HFFc6 (cell line): Measurements from ENCODE around the gene PTPA. TPM values are rescaled to one million over a fixed set of nuclear protein-coding genes. Genes with fewer than 3 reads are reported as not detected.
"Not testable (repeated sequence)": the region's sequence is repeated elsewhere in the genome, so short reads cannot be mapped to it uniquely, and the experiment has no call there.

Source experiments
- DNase-seq: peaks from one replicate; pipeline ENCODE4 v3.0.0-alpha.2; 2018
- H3K27ac Mint-ChIP-seq: 2 replicates; pipeline ENCODE4 v1.8.0; 2020; ENCODE audit warnings: mild to moderate bottlenecking, mixed read lengths
- H3K27me3 Mint-ChIP-seq: 2 replicates; pipeline ENCODE4 v1.8.0; 2021; ENCODE audit warnings: mild to moderate bottlenecking, moderate library complexity, mixed read lengths; ENCODE audit not compliant: insufficient read depth
- H3K36me3 Mint-ChIP-seq: 2 replicates; pipeline ENCODE4 v1.8.0; 2021; ENCODE audit warnings: low read depth, mixed read lengths
- H3K4me1 Mint-ChIP-seq: 2 replicates; pipeline ENCODE4 v1.8.0; 2020; ENCODE audit warnings: low read depth, mixed read lengths
- H3K4me3 Mint-ChIP-seq: 2 replicates; pipeline ENCODE4 v1.8.0; 2020; ENCODE audit warnings: mild to moderate bottlenecking, moderate library complexity, mixed read lengths
- H3K9me3 Mint-ChIP-seq: 2 replicates; pipeline ENCODE4 v1.8.0; 2020; ENCODE audit warnings: mild to moderate bottlenecking, mixed read lengths
- CTCF ChIP-seq: fragments of 200-600 bp; sonication (generic); IDR thresholded peaks from 2 replicates; pipeline ENCODE4 v1.5.0; 2021; ENCODE audit warnings: antibody characterized with exemption, mild to moderate bottlenecking
- total RNA-seq, 6 experiments: library from RNA; stranded (reverse); fragmentation: NEBNext Ultra II Directional; extraction: Animal tissue kit (Norgen Biotek cat#: 25700); gene quantifications; 2 replicates in 1 of 6; 3 replicates in 5 of 6; pipeline ENCODE4 v1.2.3, GENCODE V29; 2021

The PTPA gene
- total RNA-seq, 6 experiments from 2014 or later, result 153 to 170 (median 162) TPM

- no peak overlapping the region for H3K27ac Mint-ChIP-seq
- peaks cover 17% of the 10 kb centered on the region for H3K4me1 Mint-ChIP-seq
- no peaks in the 10 kb centered on the region for H3K36me3 Mint-ChIP-seq
- no peak for TF ChIP-seq CTCF
- H3K27me3 Mint-ChIP-seq, result peaks cover 8% of the 10 kb centered on the region
- H3K4me3 Mint-ChIP-seq, result no peak overlapping the region
- peaks cover 14% of the 10 kb centered on the region for H3K9me3 Mint-ChIP-seq
- DNase-seq, result no peak
Measured at GRCh38 chr9:129195606-129196005, 84.4 kb downstream of the PTPA start.

DNA sequence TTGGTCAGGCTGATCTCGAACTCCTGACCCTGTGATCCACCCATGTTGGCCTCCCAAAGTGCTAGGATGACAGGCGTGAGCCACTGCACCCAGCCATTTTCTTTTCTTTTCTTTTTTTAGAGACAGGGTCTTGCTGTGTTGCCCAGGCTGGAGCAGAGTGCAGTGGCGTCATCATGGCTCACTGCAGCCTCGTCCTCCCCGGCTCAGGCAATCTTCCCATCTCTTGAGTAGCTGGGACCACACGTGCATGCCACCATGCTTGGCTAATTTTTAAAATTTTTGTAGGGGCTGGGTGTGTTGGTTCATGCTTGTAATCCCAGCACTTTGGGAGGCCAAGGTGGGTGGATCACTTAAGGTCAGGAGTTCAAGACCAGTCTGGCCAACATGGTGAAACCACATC is 85.8 kb downstream of the PTPA start:
- not testable (repeated sequence) for H3K27me3 Mint-ChIP-seq, H3K27ac Mint-ChIP-seq, H3K4me3 Mint-ChIP-seq, H3K9me3 Mint-ChIP-seq, H3K36me3 Mint-ChIP-seq, DNase-seq
- peaks cover 17% of the 10 kb centered on the region for H3K4me1 Mint-ChIP-seq

DNA sequence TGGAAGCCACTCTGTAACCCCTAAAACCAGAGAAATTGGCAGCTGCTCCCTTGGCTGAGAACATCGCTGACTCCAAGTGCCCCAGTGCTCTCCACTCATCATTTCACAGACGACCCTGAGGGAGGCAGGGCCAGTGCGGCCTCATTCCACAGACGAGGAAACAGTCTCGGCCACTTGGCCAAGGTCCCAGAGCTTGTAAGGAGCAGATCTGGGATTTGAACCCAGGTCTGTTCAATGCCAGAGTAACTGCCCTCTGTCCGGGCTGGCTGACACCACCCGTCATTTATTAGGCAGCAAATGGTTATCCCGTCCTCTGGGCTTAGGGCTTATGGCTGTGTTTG is 86.7 kb downstream of the PTPA start:
- H3K27ac Mint-ChIP-seq, result peak overlapping the region; percentile 77
- no peaks in the 10 kb centered on the region for H3K36me3 Mint-ChIP-seq
- peaks cover 17% of the 10 kb centered on the region for H3K4me1 Mint-ChIP-seq
- H3K4me3 Mint-ChIP-seq, result peak overlapping the region; percentile 69
- DNase-seq, result no peak
- peaks cover 3% of the 10 kb centered on the region for H3K27me3 Mint-ChIP-seq
- peaks cover under 1% of the 10 kb centered on the region; the same call in 1 of the 2 replicates for H3K9me3 Mint-ChIP-seq
- TF ChIP-seq CTCF, result no peak

Other genes starting within 250 kb of the PTPA start
- 1 to 10 TPM; 6.7 to 9.0 (median 8.3) TPM for gene KYAT1, start 229.5 kb upstream of the PTPA start, total RNA-seq
- 10 to 100 TPM; 37.8 to 51.9 (median 39.6) TPM for gene LRRC8A, start 229.3 kb upstream of the PTPA start, total RNA-seq
- gene PHYHD1, start 190.4 kb upstream of the PTPA start, total RNA-seq, result 10 to 100 TPM in 3 of 6 experiments, 1 to 10 TPM in 3; 6.8 to 13.9 (median 10.0) TPM
- 10 to 100 TPM; 27.8 to 34.4 (median 31.6) TPM for gene DOLK, start 163.8 kb upstream of the PTPA start, total RNA-seq
- 10 to 100 TPM; 42.1 to 58.2 (median 54.2) TPM for gene NUP188, start 163.7 kb upstream of the PTPA start, total RNA-seq
- gene SH3GLB2, start 83.1 kb upstream of the PTPA start, total RNA-seq, result 10 to 100 TPM; 38.1 to 56.1 (median 42.7) TPM
- 10 to 100 TPM; 20.2 to 30.2 (median 22.2) TPM for gene MIGA2, start 74.8 kb upstream of the PTPA start, total RNA-seq
- 10 to 100 TPM; 13.9 to 20.8 (median 15.6) TPM for gene DOLPP1, start 30.3 kb upstream of the PTPA start, total RNA-seq
- 10 to 100 TPM; 35.5 to 50.2 (median 42.6) TPM for gene CRAT, start 622 bp upstream of the PTPA start, total RNA-seq
- gene IER5L, start 66.8 kb downstream of the PTPA start, total RNA-seq, result 10 to 100 TPM; 28.5 to 45.1 (median 42.2) TPM